Measurements from ENCODE around the gene SNAI3.

The SNAI3 gene

GRCh38 chr16:88665148-88665547, 21.2 kb downstream of the SNAI3 start:
- peak; percentile 34 for DNase-seq

GRCh38 chr16:88662843-88663606, 23.3 kb downstream of the SNAI3 start, which contains the start of gene MVD:
TSS of gene MVD (minus strand) at chr16:88663091. CDS start at chr16:88663080, 11 bp downstream.
- DNase-seq = peak; percentile 90

GRCh38 chr16:88662222-88662842, 24.0 kb downstream of the SNAI3 start:
- no peak for DNase-seq

GRCh38 chr16:88661468-88661867, 24.8 kb downstream of the SNAI3 start:
- no peak for DNase-seq

- no peak for DNase-seq
Observed at GRCh38 chr16:88659160-88659559, 27.1 kb downstream of the SNAI3 start.

- no peak for DNase-seq
Observed at GRCh38 chr16:88658714-88659113, 27.6 kb downstream of the SNAI3 start.

- DNase-seq = no peak
Observed at GRCh38 chr16:88657371-88657770, 28.9 kb downstream of the SNAI3 start.

- no peak for DNase-seq
Observed at GRCh38 chr16:88656291-88656980, 29.9 kb downstream of the SNAI3 start.

- DNase-seq = no peak
Observed at GRCh38 chr16:88655733-88656281, 30.5 kb downstream of the SNAI3 start.

GRCh38 chr16:88655053-88655732, 31.1 kb downstream of the SNAI3 start:
- DNase-seq = no peak

- no peak for DNase-seq
Observed at GRCh38 chr16:88654363-88655052, 31.8 kb downstream of the SNAI3 start.

DNA sequence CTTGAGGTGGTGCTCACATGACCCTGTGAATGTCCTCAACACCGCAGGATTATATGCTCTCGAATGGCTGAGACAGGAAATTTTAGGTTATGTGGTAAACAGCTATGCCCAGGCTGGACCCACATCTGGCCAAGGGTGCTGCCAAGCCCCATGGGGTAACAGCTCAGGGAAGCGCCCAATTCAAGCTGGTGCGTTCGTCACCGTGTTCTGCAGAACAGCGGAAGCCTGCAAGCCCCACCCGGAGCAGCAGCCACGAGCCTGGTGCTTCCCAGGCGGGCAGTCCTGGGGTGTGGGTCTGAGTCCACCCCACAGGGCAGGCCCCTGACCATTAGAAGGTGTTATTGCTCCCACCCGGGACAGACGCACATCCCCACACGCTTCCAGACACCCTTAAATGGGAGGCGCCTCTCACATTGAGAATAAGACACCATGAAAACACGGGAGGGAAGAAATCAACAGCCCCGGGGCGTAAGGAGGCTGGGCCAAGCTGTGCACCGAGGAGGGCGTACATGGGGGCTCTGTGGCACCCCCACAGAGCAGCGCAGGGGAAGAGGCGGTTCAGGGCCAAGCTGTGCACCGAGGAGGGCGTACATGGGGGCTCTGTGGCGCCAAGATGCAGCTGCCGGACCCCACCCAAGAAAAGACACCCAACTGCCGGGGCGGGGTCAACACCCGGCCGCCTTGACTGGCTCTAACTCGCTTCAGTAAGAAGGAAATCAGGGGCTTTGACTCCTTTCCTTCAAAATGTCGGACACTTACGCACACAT, 32.5 kb downstream of the SNAI3 start:
- no peak for DNase-seq

DNA sequence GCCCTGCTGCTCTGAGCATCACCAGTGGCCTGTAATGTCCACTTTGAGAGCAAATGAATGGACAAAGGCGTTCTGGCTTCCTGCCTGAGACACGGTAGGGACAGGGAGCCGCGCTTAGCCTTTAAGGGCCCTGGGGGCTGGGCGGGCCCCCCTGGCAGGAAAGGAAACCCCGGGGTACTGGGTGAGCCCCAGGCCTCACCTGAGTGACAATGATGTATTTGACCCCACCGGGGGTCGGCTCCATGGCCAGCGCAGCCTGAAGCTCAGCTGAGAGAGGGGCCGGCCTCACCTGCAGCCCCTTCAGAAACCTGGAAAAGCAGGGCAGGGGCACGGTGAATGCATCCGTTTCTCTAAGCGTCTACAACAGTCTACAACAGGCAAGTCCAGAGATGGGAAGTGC, 33.2 kb downstream of the SNAI3 start:
- DNase-seq = no peak

DNA sequence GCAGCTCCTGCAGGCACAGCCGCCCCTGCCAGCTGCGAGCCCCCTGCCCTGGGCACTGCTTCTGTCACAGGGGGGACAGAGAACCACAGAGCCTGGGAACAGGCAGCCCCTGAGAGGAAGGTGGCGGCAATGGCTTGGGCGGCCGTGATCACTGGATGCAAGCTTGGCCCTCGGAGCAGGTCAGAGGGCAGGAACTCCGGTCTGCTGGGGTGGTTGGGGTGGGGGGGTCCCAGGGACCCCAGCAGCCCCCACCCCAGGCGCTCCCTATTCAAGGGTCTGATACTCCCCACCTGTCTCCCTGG, 33.6 kb downstream of the SNAI3 start:
- DNase-seq = no peak

DNA sequence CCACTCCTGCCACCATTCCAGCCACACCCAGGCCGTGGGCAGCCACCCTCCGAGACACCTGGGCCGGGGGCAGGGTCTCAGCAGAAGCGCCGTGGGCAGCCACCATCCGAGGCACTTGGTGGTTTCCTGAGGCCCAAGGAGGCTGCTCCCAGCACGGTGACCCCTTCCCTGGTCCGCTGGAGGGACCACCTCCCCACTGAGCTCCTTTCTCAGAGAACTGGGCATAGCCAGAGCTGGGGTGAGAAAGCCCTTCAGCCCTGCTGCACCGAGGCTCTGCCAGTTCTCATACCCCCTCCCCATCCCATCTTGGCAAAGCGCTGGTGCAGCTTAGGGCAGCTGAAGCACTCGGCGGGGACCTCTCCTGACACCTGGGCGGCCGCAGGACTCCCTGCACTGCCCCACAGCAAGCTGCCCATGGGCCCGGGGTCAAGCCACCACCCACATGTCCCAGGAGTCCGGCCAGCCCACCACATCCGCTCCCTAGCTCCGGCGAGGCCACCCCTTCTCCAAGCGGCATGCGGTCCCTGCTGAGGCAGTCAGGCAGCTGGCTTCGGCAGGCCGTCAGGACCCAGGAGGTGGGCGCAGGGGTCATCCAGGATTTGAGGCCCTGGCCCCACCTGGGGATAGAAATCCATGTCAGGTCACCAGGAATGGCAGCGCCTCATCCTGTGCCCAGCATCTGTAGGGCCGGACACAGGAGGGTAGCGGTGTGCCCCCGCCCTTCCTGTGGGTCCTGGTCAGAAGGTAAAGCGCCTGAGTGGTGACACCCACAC, 34.1 kb downstream of the SNAI3 start:
- DNase-seq = no peak

DNA sequence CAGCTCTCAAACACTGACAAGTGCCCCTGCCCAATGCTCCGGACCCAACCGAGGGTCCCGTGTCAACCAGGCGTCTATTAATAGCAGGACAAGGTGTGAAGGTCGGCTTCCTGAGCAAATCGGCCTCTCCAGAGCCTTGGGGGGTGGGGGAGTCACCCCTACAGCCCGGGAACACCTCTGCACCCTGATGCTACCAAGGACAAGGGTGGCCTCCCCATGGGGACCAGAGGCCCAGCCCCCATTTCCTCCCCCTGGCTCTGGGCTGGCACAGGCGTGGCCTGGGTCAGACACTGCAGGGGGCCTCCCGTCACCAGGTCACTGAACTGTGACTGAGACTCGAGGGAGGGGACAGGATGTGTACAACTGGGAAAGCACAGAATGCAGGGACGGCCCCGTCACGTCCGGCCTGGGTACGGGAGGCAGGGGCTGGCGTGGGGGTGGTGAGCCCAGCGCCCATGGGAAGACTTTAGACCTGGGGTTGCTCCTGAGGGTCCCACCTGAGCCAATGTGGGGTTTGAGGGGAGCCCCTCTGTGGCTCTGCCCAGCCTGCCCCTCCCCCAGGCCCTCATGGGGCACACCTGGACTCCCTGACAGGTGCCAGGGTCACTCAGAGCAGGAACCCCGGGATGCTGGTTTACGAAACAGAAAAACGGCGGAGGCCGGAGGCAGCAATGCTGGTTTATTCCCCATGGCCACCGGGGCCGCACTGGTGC, 34.9 kb downstream of the SNAI3 start:
- peak; percentile 63 for DNase-seq

DNA sequence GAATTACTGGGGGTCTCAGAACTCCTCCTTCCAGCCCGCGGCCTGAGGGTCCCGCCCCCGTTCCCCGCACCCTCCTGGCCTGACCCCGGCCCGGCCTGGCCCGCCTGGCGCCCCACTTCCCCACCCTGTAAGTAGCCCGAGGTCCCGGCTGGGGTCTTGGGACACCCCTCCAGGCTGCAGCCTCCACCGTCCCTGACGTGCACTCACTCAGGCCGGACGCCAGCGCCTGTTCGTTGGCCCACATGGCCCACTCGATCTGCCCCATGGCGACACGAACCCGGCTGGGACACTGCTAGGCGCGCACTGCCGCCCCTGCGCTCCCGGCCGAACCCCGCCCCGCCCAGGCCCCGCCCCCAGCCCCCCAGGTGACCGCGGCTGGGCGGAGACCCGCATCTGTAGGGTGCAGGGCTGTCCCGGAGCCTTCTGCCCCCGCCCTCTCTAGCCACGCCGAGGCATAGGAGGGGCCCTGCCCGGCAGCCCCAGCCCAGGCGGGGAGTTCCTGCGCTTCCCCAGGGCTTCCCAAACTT, 35.5 kb downstream of the SNAI3 start, which contains the start of gene CYBA:
TSS of gene CYBA (minus strand) at position 305 of the 527 bp plus-strand sequence. CDS start at position 265, 40 bp downstream.
- DNase-seq = peak; percentile 13

DNA sequence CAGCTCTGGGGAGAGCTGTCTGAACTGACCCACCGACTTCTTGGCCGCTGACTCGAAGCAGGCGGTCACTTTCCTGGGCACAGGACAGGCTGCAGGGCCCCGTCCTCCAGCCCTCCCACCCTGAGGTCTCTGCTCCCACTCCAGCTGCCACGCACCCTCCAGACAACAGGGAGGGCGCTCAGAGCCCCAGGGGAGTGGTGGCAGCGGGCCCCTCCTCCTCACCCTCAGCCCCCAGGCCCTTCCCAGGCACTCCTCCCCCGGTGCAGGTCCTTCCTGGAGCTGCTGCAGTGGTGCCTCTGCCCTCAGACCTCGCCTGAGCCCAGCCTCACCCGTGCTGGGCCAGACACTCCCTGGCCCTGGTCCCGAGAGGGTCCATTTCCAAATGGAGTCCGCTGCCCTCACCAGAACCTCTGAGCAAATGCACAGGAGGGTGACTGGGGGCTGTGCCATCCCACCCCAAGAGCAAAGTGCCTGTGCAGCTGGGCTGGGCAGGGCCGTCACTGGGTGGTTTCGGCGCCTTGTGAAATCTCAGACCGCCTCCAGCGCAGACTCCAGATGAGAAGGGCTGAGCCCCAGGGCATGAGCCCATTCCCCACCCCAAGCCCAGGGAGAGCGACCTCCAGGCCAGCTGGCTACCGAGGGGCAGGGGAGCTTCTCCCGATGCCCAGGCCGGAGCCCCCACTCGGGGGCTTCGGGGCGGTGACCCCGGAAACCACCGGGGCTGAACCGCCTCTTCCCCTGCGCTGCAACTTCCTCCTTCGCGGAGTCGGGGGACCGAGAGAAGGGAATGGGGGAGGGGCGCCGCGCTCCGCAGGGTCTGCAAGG, 36.2 kb downstream of the SNAI3 start:
- DNase-seq = no peak
